GM19351 (cell line): Measurements from ENCODE around the gene MRPL36.

Experiments
- ATAC-seq: cut with Tn5 transposase; IDR thresholded peaks from one replicate; pipeline ENCODE4 v1.9.1; 2021; ENCODE audit warnings: mild to moderate bottlenecking, moderate library complexity; ENCODE audit not compliant: unreplicated experiment

Gene MRPL36

DNA sequence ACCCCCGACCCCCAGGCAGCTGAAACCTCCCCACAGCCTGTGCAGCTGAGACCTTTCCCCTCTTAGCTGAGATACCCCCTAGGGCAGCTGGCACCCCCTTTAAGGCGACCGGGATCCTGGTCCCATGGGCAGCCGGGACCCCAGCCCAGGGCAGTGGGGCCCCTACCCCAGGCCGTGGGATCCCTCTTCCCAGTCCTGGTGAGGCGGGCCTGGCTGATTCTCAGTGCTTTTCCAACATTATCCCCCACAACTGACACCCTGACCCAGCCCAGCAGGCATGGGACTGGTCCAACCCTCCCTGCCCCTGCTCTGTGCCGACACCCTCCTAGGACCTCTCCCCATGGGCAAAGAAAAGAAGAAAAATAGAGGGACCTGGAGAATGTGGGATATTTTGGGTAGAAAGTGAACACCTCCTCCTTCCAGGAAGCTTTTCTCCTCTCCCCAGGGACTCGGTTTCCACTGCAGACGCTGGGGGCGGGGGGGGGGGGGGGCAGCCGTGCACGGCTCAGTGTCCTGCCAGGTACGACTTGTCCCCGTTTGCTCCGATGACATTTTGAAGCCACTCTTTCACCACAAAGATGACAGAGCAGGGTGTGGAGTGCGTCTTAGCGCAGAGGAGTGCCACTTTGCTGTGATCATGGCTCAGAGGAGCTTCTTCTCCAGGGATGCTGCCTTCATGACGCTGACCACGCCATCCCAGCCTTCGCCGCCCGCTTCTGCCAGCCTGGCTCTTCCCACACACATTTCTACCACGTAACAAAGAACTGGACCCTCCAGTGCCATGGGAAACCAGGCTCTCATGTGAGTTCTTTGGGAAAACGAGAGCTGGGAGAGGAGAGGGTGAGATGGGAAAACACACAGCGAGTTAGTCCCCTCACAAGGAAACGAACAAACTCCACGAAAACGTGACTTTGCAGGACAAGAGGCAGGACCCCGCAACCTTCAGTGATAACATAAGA is 47.5 kb downstream of the MRPL36 start:
- no peak for ATAC-seq

DNA sequence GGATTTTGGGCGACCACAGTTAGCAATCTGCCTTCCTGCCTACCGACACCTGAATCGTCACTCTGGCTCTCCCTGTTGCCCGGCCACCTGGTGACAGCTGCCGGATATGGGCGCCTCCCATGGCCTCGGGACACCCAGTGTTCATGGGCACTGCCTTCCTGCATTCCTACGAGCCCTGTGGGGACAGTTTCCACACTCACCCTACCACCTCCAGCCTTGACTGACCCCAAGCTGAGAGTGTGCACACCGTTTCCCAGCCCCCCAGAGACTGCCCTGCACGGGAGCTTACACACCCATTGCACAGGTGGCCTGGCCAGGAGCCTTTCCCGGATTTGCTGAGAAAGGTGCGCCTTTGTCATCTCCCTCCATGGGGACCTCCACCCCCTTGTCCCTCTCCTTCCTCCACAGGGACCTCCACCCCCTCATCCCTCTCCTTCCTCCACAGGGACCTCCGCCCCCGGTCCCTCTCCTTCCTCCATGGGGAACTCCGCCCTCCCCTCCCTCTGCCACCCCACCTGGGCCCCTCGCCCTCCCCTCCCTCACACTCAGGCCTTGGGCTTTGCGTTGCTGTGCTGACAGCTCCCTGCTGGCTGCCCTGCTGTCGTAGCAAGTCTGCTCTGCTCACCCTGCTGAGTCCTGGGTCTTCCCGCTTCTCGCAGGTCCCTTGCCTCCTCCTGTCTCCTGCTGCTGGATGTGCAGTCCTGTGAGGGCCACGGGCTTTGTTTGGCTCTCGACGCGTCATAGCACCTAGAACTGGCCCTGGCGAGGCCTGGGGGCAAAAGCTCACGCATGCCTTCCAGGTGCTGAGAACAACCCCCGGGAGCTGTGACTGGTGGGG is 48.4 kb downstream of the MRPL36 start:
- ATAC-seq, result no peak

- ATAC-seq, result no peak
Measured at GRCh38 chr5:1750469-1750868, 49.2 kb downstream of the MRPL36 start.

DNA sequence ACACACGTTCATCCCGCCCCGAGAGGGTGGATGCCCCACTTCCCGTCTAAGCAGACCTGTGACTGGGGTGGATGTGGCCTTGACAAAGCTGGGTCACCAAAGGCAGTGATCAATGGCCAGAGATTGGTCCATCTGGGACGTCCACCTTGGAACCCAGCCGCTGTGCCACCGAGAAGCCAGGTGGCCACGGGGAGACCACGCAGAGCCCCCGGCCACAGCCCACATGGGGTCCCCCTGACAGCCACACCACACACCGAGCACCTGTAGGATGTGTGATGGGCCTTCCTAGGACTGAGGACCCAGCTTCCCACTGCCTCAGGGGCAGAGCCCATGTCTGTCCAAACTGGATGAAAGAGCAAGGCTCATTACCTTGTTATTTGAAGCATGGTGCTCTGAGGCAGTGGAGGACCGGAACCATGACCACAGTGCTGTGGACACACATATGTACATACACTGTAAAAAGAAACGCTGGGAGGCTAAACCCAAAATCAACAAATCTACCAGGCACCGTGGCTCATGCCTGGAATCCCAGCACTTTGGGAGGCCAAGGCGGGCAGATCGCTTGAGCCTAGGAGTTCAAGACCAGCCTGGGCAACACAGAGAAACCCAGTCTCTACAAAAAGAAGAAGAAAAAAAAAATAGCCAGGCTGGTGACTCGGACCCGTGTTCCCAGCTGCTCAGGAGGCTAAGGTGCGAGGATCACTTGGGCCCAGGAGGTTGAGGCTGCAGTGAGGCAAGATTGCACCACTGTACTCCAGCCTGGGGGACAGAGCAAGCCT is 50.1 kb downstream of the MRPL36 start:
- ATAC-seq, result no peak

DNA sequence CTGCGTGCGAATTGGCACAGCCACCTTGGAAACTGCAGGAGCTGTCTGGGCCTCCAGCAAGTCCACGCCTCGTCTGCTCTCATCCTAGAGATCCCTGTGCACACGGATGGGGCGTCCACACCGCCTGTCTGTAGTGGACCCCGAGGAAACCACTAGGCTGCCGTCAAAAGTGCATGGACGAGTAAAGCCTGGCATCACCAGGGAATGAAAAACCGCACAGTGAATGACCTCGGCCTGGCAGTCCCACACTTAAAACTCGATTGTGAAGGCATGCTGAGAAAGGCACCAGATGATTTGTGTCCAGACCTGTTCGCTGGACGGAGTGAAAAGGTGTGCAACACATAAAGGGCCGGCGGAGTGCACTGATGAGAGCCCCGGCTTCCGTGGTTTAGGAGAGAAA is 50.8 kb downstream of the MRPL36 start:
- ATAC-seq, result no peak
